GM12878 (cell line): Measurements from ENCODE around the gene CCSER2. TPM values are rescaled to one million over a fixed set of nuclear protein-coding genes. Genes with fewer than 3 reads are reported as not detected.

Source experiments
- ATAC-seq: fragments of 200-7000 bp; cut with Tn5 transposase; 3 replicates; pipeline ENCODE4 v1.9.1; 2020; ENCODE audit warnings: mild to moderate bottlenecking, moderate library complexity
- BruUV-seq: library from RNA; stranded (reverse); fragments of 400-500 nt; replicated peaks from 2 replicates; lab custom pipeline; 2021; lab: Mats Ljungman, UMichigan
- CTCF ChIA-PET: fragments of 300-600 bp; sonication (Branson Sonifier 250); formaldehyde crosslinking; extraction: SDS; loops from one replicate; lab custom pipeline; 2021; ENCODE audit warnings: inconsistent platforms; lab: Yijun Ruan, JAX
- POLR2A ChIA-PET: fragments of 350-600 bp; formaldehyde crosslinking; extraction: SDS; loops from one replicate; lab custom pipeline; 2021; ENCODE audit warnings: inconsistent platforms; lab: Charles Lee
- RAD21 ChIA-PET: fragments of 300-600 bp; sonication (Branson Sonifier 250); formaldehyde crosslinking; loops from one replicate; lab custom pipeline; 2023; ENCODE audit warnings: antibody characterized with exemption; ENCODE audit not compliant: unreplicated experiment; lab: Charles Lee
- SMC1A ChIA-PET: fragments of 300-600 bp; sonication (Branson Sonifier 250); formaldehyde crosslinking; loops from one replicate; lab custom pipeline; 2023; ENCODE audit not compliant: unreplicated experiment, uncharacterized antibody; lab: Charles Lee
- DNase-seq: peaks from one replicate; pipeline ENCODE4 v3.0.0-alpha.2; 2011; ENCODE audit warnings: low read depth, low spot score
- FAIRE-seq: peaks from 3 replicates; lab custom pipeline; 2011; peaks lifted over from hg19 to GRCh38; lab: Jason Lieb, UNC
- H2AFZ ChIP-seq: 2 replicates; pipeline ENCODE4 v1.6.0; 2011; ENCODE audit warnings: low read depth, low read length, control low read depth; ENCODE audit not compliant: control insufficient read depth
- H3K27ac ChIP-seq: 2 replicates; pipeline ENCODE4 v1.5.1; 2011; ENCODE audit warnings: control low read depth; ENCODE audit not compliant: control insufficient read depth, insufficient read depth
- H3K27me3 ChIP-seq, 2 experiments: replicated peaks in 1 of 2; 2 replicates each; pipeline versions ENCODE4 v1.6.0 to v1.6.1; 2011; ENCODE audit warnings: low read length in 1 of 2; ENCODE audit not compliant: control insufficient read depth in 2 of 2, insufficient read depth in 2 of 2
- H3K36me3 ChIP-seq, 2 experiments: 2 replicates each; pipeline ENCODE4 v1.5.1; 2011; ENCODE audit warnings: low read length in 1 of 2; ENCODE audit not compliant: control insufficient read depth in 2 of 2, insufficient read depth in 2 of 2
- H3K4me1 ChIP-seq: 2 replicates; pipeline ENCODE4 v1.6.1; 2011; ENCODE audit warnings: mild to moderate bottlenecking, low read length, moderate library complexity, mixed read lengths; ENCODE audit not compliant: control insufficient read depth, insufficient read depth
- H3K4me2 ChIP-seq: 2 replicates; pipeline ENCODE4 v1.6.0; 2011; ENCODE audit warnings: control low read depth; ENCODE audit not compliant: control insufficient read depth, insufficient read depth
- H3K4me3 ChIP-seq: fragments of 200-600 bp; sonication (generic); 2 replicates; pipeline ENCODE4 v1.5.1; 2016
- H3K79me2 ChIP-seq: 2 replicates; pipeline ENCODE4 v1.6.0; 2011; ENCODE audit warnings: low read length; ENCODE audit not compliant: control insufficient read depth, insufficient read depth
- H3K9ac ChIP-seq: 2 replicates; pipeline ENCODE4 v1.8.0; 2011; ENCODE audit warnings: low read length, control low read depth, mixed read lengths; ENCODE audit not compliant: control insufficient read depth, insufficient read depth
- H3K9me3 ChIP-seq: replicated peaks from 3 replicates; pipeline ENCODE4 v1.5.1; 2011; ENCODE audit warnings: mild to moderate bottlenecking, low read length; ENCODE audit not compliant: control insufficient read depth, insufficient read depth
- H4K20me1 ChIP-seq: 2 replicates; pipeline ENCODE4 v1.6.0; 2011; ENCODE audit not compliant: control insufficient read depth, insufficient read depth
- BHLHE40 ChIP-seq, 2 experiments: fragments of 450-650 bp in 1 of 2; IDR thresholded peaks; 2 replicates each; pipeline ENCODE4 v1.6.1; 2011 to 2017; ENCODE audit warnings: low read depth in 2 of 2, borderline replicate concordance in 1 of 2, improper control_type of control experiment in 1 of 2, low read length in 1 of 2, mild to moderate bottlenecking in 1 of 2
- CBX5 ChIP-seq: sonication (generic); IDR thresholded peaks from 2 replicates; pipeline ENCODE4 v1.6.1; 2016; ENCODE audit warnings: low read depth, moderate library complexity, mild to moderate bottlenecking, inconsistent platforms
- CEBPB ChIP-seq, 2 experiments: fragments of 150-350 bp in 1 of 2; IDR thresholded peaks; 2 replicates each; pipeline ENCODE4 v1.6.1; 2012 to 2014; ENCODE audit warnings: low read depth in 2 of 2, low read length in 2 of 2, borderline replicate concordance in 1 of 2, inconsistent platforms in 1 of 2
- CHD1 ChIP-seq: IDR thresholded peaks from 2 replicates; pipeline ENCODE4 v1.6.1; 2012; ENCODE audit warnings: low read depth, low read length, improper control_type of control experiment
- CHD2 ChIP-seq: IDR thresholded peaks from 2 replicates; pipeline ENCODE4 v1.6.1; 2011; ENCODE audit warnings: low read depth, low read length, improper control_type of control experiment, borderline replicate concordance
- CHD4 ChIP-seq: fragments of 200-600 bp; sonication (generic); IDR thresholded peaks from 2 replicates; pipeline ENCODE4 v1.6.1; 2016; ENCODE audit warnings: mild to moderate bottlenecking
- MEF2A ChIP-seq: IDR thresholded peaks from 2 replicates; pipeline ENCODE4 v1.6.1; 2011; ENCODE audit warnings: low read depth, mild to moderate bottlenecking, low read length, moderate library complexity; ENCODE audit not compliant: insufficient read depth
- WGBS: methylation state at CpG from one replicate; pipeline ENCODE4 v1.1.6; 2016; ENCODE audit warnings: low lambda C conversion rate; ENCODE audit not compliant: insufficient replicate concordance, insufficient coverage; ENCODE audit errors: missing lambda C conversion rate; 5-methylcytosine and 5-hydroxymethylcytosine counted together
- in situ Hi-C: fragments of 300-500 bp; cut with MboI; formaldehyde crosslinking; loops from 9 replicates; pipeline ENCODE4 v1.14.3; 2018; ENCODE audit warnings: mixed read lengths
- intact Hi-C: fragments of 100-400 bp; cut with micrococcal nuclease; formaldehyde crosslinking; loops from one replicate; pipeline ENCODE4 v1.14.2; 2022; ENCODE audit not compliant: unreplicated experiment
- polyA plus RNA-seq, 11 experiments: library from polyadenylated mRNA; depleted of rRNA in 4 of 11; unstranded in 6 of 11; stranded (reverse) in 5 of 11; fragments of >200 nt; fragmentation: Nextera tagmentation in 4 of 11; fragmentation: Illumina TruSeq in 1 of 11; extraction: Ambion mirVana in 4 of 11; extraction: Trizol in 1 of 11; gene quantifications; 1 replicate in 1 of 11; 2 replicates in 10 of 11; pipeline versions ENCODE4 v1.2.1 to v1.2.3, GENCODE V29; 2011 to 2016; ENCODE audit warnings: inconsistent platforms in 2 of 11, missing spikeins in 2 of 11, low read depth in 1 of 11
- total RNA-seq, 4 experiments: library from RNA; depleted of rRNA in 3 of 4; stranded (reverse); fragments of >200 nt in 3 of 4; fragmentation: Illumina TruSeq in 1 of 4; extraction: Trizol in 1 of 4; gene quantifications; 2 replicates each; pipeline versions ENCODE4 v1.2.1 to v1.2.3, GENCODE V29; 2013 to 2021
- TF ChIP-seq, protein P1 (sequence below): fragments of 450-650 bp; IDR thresholded peaks from 2 replicates; pipeline ENCODE4 v1.6.1; 2017; ENCODE audit warnings: low read depth, mild to moderate bottlenecking, moderate library complexity
- TF ChIP-seq, protein P2 (sequence below): IDR thresholded peaks from 2 replicates; pipeline ENCODE4 v1.6.1; 2012; ENCODE audit warnings: mild to moderate bottlenecking, low read depth, low read length
- TF ChIP-seq, protein P3 (sequence below): IDR thresholded peaks from 2 replicates; pipeline ENCODE4 v1.6.1; 2011; ENCODE audit warnings: low read depth, low read length, improper control_type of control experiment, borderline replicate concordance

Gene CCSER2
- total and polyA plus RNA-seq, 10 of the 15 experiments (the other 5 are each of a cell fraction or from before 2014, with no cell fraction given), result 4.7 to 18.8 (median 13.2) TPM

DNA sequence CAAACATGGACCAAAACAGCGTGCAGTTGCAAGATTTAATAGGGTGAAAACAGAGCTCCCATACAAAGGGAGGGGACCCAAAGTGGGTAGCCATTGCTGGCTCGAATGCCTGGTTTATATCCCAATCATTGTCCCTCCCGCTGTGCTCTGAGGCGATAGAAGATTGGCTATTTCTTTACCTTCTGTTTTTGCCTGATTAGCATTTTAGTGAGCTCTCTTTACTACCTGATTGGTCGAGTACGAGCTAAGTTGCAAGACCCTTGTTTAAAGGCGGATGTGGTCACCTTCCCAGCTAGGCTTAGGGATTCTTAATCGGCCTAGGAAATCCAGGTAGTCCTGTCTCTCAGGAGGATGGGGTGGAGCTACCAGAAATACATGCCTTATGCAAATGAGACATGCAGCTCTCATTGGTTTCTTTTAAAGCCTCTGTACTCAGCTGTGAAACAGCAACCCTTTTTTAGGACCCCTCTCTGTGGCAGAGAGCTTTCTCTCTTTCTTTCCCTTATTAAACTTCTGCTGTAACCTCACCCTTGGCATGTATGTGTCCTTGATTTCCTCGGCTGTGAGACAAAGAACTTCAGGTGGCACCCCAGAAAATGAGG, 202.4 kb downstream of the CCSER2 start:
- no peak for FAIRE-seq
- RAD21 ChIA-PET, result interaction anchor here (0.7 to 1.1 kb wide), 3 partner anchors 10 to 180 kb away, joined by 3 read pairs; no protein-coding TSS in a partner anchor
- Histone ChIP-seq H3K27me3 (no peaks in the 10 kb centered on the region), H3K9ac (no peak overlapping the region), H2AFZ (no peak overlapping the region), H3K79me2 (no peaks in the 10 kb centered on the region), H3K4me3 (no peak overlapping the region), H3K27ac (no peak overlapping the region), H3K9me3 (no peaks in the 10 kb centered on the region; the same call in 2 of the 3 replicates), H4K20me1 (no peaks in the 10 kb centered on the region), H3K36me3 (no peaks in the 10 kb centered on the region), H3K4me1 (no peaks in the 10 kb centered on the region)
- CTCF ChIA-PET, result interaction anchor here (0.6 to 2.0 kb wide), 8 partner anchors 8 to 269 kb away, joined by 3 to 6 read pairs (median 6); no protein-coding TSS in a partner anchor
- BruUV-seq, result no TSS peak
- intact Hi-C loops, result loop anchor here (10.0 kb wide), 1 partner anchor 376 kb away; no protein-coding TSS in a partner anchor
- DNase-seq, result no peak
- POLR2A ChIA-PET, result interaction anchor here (0.6 kb wide), 1 partner anchor 156 kb away, joined by 3 read pairs; no protein-coding TSS in a partner anchor
- 63% methylated on average over 9 of the region's 9 CpGs for WGBS
- in situ Hi-C loops, result no loop called here
- SMC1A ChIA-PET, result interaction anchor here (0.9 to 1.7 kb wide), 5 partner anchors 9 to 180 kb away, joined by 3 to 5 read pairs (median 3); no protein-coding TSS in a partner anchor
- TF ChIP-seq MEF2A (no peak), CBX5 (no peak), CHD1 (no peak), CHD2 (no peak), CEBPB (IDR thresholded peaks at IDR 0.05; ENCODE audit: borderline replicate concordance in 1 of 2, low read depth in 2 of 2, low read length in 2 of 2) (no peak), CHD4 (no peak), BHLHE40 (IDR thresholded peaks at IDR 0.05; ENCODE audit: borderline replicate concordance in 1 of 2, low read depth in 2 of 2, low read length in 1 of 2) (no peak)
- TF ChIP-seq, protein P1, sequence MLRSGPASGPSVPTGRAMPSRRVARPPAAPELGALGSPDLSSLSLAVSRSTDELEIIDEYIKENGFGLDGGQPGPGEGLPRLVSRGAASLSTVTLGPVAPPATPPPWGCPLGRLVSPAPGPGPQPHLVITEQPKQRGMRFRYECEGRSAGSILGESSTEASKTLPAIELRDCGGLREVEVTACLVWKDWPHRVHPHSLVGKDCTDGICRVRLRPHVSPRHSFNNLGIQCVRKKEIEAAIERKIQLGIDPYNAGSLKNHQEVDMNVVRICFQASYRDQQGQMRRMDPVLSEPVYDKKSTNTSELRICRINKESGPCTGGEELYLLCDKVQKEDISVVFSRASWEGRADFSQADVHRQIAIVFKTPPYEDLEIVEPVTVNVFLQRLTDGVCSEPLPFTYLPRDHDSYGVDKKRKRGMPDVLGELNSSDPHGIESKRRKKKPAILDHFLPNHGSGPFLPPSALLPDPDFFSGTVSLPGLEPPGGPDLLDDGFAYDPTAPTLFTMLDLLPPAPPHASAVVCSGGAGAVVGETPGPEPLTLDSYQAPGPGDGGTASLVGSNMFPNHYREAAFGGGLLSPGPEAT, result no peak
- TF ChIP-seq, protein P2, sequence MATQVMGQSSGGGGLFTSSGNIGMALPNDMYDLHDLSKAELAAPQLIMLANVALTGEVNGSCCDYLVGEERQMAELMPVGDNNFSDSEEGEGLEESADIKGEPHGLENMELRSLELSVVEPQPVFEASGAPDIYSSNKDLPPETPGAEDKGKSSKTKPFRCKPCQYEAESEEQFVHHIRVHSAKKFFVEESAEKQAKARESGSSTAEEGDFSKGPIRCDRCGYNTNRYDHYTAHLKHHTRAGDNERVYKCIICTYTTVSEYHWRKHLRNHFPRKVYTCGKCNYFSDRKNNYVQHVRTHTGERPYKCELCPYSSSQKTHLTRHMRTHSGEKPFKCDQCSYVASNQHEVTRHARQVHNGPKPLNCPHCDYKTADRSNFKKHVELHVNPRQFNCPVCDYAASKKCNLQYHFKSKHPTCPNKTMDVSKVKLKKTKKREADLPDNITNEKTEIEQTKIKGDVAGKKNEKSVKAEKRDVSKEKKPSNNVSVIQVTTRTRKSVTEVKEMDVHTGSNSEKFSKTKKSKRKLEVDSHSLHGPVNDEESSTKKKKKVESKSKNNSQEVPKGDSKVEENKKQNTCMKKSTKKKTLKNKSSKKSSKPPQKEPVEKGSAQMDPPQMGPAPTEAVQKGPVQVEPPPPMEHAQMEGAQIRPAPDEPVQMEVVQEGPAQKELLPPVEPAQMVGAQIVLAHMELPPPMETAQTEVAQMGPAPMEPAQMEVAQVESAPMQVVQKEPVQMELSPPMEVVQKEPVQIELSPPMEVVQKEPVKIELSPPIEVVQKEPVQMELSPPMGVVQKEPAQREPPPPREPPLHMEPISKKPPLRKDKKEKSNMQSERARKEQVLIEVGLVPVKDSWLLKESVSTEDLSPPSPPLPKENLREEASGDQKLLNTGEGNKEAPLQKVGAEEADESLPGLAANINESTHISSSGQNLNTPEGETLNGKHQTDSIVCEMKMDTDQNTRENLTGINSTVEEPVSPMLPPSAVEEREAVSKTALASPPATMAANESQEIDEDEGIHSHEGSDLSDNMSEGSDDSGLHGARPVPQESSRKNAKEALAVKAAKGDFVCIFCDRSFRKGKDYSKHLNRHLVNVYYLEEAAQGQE, result no peak
- TF ChIP-seq, protein P3, sequence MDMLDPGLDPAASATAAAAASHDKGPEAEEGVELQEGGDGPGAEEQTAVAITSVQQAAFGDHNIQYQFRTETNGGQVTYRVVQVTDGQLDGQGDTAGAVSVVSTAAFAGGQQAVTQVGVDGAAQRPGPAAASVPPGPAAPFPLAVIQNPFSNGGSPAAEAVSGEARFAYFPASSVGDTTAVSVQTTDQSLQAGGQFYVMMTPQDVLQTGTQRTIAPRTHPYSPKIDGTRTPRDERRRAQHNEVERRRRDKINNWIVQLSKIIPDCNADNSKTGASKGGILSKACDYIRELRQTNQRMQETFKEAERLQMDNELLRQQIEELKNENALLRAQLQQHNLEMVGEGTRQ, result no peak
- TF ChIP-seq, all 136 proteins: peak for 0
- no peak for ATAC-seq
- no peak overlapping the region for H3K4me2 ChIP-seq
